ENCODE measurements around the gene PLXND1.

GRCh38 chr3:129593230-129593594 lies 13.3 kb downstream of the PLXND1 start:
- no peak for TF ChIP-seq RAD21 (conservative IDR thresholded peaks at IDR 0.05)
- no peak for TF ChIP-seq CTCF (IDR thresholded peaks at IDR 0.05; ENCODE audit: poor library complexity, severe bottlenecking)
